ENCODE measurements around the gene PLAC8.
A peak's percentile ranks its signal among the peaks of the same experiment; 100 is the strongest.
"Not testable (repeated sequence)": the region's sequence is repeated elsewhere in the genome, so short reads cannot be mapped to it uniquely, and the experiment has no call there.

The PLAC8 gene

DNA sequence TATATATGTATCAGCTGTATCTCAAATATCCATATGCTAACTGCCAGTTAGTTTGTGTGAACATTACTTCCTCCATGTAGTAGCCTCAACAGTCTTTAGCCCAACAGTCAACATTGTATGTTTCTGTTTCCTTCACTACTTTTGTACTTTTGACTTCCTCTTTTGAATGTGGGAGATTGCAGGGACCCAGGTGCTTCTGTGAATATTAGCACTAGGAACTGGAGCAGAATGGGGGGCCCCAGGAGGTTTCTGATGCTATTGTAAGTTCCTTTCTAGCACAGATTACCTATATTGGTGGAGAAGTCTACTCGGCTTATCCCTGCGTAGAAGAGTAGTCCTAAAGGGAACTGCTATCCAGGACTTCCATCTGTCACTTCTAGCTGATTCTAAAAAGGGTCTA lies 2.3 kb downstream of the PLAC8 start:
- DNase-seq (ENCODE audit: low read depth) = no peak

DNA sequence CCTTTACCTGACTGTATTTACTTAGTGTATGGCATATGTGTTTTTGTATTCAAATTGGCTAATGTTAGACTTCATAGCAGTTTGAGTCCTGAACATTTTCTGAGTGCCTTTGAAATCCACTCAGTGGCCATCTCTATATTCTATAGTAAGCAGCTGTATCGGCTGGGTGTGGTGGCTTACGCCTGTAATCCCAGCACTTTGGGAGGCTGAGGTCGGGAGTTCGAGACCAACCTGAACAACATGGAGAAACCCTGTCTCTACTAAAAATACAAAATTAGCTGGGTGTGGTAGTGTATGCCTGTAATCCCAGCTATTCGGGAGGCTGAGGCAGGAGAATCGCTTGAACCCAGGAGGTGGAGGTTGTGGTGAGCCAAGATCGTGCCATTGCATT lies 2.8 kb downstream of the PLAC8 start:
- not testable (repeated sequence) for DNase-seq (ENCODE audit: low read depth)

DNA sequence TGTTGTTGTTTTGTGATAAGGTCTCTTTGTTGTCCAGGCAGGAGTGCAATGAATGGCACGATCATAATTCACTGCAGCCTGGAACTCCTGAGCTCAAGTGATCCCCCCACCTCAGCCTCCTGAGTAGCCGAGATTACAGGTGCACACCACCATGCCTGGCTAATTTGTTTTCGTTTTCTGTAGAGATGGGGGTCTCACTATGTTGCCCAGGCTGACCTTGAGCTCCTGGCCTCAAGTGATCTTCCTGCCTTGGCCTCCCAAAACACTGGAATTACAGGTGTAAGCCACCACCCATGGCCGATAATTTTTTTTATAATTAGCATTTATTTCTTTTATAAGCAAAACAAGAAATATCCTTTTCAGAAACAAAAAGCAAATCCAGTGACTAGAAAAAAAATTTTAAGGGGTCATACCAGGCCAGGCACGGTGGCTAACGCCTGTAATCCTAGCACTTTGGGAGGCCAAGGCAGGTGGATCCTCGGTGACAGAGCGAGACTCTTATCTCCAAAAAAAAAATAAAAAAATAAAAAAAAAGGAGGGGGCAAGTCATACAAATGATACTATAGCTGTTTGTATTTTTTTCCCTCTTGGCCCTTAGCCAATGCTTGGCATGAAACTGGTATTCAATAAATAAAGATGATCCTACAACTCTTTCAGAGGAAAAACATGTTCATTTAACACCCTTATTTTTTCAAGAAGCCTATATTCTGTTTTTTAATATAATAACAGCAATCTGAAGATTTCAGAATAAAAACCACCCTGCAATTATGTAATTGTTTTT lies 3.4 kb downstream of the PLAC8 start:
- no peak for DNase-seq (ENCODE audit: low read depth)

DNA sequence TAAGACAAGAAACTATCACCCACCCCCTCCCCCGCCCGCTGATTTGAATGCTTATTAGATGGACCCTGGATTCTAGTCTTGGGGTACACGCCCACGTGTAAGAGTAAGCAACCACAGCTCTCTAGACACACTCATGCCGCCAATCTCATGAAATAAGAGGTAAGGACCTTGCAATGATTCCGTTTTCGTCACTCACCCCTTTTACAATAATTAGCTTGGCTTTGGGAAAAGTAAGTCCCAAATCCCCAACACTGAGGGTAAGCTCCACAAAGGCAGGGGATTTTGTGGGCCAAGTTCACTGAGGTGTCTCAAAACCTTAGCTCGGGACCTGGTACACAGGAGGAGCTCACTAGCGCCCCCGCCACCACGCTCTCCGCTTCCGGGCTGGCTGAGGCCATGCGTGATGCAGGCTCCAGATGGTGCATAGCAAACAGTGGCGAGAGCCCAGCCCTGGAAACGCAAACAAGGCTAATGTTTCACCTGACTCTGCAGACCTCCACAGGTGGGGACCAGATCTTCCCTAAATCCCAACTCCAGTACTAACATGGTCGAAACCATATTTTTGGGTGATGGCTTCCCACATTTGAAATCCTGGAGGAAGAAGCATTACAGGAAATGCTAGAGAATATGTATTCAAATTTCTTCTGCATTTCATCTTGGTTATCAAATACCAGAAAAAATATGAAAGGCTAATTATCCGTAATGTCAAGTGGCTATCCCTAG lies 4.1 kb downstream of the PLAC8 start:
- DNase-seq (ENCODE audit: low read depth) = peak; percentile 80

DNA sequence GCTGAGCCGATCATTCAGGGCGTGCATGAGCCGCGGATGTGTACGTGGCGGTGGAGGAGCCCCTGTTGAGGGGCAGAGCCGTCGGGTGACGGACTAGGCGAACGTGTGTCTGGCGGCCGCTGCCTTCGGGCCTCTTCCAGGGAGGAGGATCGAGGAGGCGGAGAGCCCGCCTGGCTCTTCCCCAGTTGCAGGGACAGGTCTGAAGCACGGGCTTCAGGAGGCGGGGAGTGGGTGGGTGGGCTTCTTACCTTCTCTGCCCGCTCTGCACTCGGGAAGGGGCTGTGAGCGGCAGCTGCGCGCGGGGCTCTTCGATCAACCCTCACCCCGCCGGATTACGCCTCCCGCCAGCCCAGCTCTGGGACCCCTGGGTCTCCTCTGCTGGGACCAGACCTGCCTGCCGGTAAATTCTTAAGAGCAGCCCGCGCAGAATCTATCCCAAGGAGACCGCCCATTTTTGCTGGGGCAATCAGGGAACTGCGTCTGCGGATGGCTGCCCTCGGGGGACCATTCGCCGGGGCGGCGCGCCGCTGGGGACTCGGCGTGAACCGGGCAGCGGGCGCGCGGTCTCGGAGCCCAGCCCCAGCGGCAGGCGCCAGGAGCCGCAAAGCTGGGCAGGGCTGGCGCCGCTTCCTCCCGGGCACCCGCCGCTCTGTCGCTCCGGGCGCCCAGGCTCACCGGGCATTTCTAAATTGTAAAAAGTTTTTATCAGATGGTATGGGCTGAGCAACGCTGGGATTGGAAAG lies 4.9 kb downstream of the PLAC8 start:
- peak; percentile 30 for DNase-seq (ENCODE audit: low read depth)

DNA sequence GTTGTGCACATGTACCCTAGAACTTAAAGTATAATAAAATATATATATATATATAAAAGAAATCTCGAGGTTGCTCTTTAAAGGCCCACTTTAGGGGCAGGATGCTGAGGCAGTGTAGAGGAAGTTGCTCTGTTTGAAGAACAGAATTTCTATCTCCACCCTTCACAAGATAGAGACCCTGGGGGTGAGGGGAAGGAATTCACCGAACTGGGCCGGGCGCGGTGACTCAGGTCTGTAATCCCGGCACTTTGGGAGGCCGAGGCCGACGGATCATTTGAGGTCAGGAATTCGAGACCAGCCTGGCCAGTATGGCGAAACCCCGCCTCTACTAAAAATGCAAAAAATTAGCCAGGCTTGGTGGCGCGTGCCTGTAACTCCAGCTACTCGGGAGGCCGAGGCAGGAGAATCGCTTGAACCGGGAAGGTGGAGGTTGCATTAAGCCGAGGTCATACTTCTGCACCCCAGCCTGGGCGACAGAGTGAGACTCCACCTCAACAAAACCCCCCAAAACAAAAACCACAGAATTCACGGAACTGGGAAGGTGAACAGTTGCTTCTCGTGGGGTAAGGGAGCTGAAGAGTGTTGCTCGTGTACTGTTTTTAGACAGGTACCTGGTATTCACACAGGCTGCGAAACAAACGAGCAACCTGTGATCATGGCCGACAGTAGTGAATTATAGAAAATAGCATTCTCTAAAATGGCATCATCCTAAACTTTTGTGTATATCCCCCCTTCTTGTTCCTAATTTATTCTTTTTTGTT lies 6.2 kb downstream of the PLAC8 start:
- DNase-seq (ENCODE audit: low read depth) = no peak

DNA sequence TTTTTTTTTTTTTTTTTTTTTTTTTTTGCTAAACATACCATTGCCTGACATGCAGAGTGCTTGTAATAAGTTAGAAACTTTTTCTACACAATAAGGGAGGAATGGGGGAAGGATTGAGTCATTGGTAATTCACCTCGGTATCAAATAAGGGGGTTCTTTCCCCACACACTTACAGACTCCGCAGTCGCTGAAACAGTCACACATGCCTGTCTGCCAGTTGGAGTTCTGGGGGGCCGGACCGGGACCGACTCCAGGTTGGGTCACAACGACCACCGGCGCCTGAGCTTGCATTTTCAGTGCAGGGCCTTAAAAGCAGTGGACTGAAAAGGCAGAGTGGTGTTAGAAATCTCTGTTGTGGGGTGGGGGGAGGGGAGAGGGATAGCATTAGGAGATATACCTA lies 6.9 kb downstream of the PLAC8 start:
- DNase-seq (ENCODE audit: low read depth) = no peak

DNA sequence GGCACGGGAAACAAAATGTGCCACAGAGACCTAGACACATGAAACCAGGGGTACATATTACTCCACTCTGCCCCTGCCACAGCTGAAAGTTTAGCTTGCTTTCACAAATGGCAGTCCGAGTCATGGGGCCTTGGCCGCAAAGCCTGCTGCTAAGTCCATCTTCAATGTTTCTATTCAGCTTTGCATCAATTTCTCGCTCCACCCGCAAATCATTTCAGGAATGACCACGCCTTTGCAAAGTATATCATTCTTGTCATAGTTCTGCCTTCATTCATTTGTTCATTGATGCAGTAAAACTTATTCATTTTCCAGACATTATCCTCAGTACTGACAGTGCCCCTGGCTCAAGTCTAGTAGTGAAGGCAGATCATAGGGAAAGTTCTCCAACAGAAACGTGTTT lies 9.5 kb downstream of the PLAC8 start:
- DNase-seq (ENCODE audit: low read depth) = no peak

DNA sequence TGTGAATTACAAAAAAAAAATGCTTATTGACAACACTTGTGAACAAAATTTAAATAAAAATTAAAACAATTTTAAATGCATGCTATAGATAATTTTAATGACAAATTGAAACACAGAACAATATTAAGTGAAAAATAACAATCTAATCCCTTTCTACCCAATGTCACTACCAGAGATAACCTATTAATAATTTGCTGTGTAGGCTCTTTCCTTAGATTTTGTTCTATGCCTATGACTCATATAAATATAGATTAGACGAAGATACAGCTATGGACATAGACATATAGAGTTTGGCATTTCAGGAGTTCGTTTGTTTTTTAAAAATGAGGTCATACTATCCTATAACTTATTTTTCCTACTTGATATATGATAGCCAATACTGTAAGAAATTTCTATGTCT lies 18.1 kb downstream of the PLAC8 start:
- DNase-seq (ENCODE audit: low read depth) = no peak

DNA sequence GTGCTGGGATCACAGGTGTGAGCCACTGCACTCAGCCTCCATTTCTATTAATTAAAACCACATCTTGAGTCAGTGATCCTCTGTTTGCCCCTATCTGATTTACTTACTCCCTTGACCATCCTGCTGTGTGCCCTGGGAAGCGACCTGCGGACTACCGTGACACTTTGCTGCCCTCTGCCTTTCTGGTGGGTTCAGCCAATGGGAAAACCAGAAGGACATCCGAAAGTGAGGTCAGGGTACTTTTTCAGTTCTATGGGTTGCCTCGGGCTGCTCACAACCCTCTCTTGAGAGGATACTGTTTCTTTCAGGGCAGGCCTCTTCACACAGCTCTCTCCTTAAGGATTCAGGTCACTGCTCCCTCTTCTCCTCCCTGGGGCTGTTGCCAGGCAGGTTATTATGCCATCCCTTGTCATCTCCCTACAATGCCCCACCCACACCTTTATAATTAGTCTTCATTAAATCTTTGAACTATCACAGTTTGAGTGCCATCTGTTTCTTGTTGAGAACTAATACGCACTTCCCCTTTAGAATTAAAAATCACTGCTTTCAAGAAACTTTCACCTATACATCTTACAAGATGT lies 21.4 kb downstream of the PLAC8 start:
- no peak for DNase-seq (ENCODE audit: low read depth)

DNA sequence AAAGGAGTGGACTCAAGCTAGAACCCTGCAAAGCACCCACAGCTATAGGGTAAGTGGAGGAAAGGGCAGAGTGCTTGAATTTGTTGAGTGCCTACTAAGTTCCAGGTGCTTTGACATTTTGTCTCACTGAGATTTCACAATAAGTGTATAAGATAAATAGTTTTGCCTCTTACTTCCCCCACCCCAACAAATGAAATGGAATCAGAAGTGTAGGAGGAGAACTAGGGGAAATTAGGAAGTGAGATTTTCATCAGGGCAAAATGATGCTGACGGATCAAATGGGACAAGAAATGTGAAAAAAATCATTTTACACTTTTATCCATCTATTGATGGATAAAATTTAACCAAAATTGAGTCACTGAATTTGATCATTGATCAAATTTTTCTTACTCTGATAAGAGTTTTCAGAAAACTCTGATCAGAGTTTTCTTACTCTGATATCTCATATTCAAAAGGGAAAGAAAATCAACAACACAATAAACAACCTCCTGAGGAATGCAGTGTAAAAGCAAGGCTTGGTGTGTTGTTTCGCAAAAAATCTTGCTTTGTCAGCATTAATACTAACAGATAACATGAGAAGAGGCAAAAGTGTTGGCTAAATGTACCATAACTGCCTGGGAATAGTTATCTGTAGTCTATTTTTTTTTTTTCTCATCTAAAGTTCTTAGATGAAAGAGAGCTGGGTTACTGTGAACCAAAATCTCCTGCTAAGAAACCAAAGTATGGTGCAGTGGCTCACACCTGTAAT lies 24.9 kb downstream of the PLAC8 start:
- no peak for DNase-seq (ENCODE audit: low read depth)

DNA sequence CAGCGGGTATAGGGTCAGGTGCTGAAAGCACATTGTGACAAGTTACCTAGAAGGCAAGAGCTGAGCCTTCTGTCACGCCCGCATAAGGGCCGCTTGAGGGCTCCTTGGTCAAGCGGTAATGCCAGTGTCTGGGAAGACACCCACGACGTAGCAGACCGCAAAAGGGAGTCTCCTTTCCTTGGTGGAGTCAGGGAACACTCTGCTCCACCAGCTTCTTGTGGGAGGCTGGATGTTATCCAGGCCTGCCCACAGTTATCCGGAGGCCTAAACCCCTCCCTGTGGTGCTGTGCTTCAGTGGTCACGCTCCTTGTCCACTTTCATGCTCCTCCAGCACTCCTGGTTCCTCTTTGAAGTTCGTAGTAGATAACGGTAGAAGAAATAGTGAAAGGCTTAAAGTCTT lies 29.6 kb downstream of the PLAC8 start:
- DNase-seq (ENCODE audit: low read depth) = not testable (repeated sequence)

DNA sequence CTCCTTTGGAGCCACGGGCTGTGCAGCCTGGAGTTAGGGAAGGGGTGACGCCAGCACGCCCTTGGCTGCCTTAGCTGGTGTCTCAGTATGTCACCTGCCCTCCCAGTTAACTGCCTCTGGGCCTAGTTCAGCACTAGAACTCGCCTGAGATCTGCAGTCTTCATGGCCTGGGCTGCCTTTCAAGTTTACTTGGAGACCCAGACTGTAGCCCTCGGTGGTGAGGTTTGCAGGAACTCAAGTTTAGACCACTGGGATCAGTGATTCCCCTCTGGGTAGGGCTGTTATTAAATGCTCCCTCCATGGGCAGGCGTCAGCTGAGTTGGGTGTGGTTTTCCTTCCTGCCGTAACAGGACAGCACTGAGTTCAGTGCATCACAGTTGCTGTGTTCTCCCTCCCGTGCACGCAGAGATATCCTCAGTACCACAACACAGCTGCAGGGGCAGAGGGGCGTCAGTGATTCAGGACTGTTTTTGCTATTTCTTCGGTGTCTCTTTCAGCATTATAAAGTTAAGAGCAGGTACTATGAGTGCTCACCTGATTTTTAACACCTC lies 30.5 kb downstream of the PLAC8 start:
- DNase-seq (ENCODE audit: low read depth) = no peak

DNA sequence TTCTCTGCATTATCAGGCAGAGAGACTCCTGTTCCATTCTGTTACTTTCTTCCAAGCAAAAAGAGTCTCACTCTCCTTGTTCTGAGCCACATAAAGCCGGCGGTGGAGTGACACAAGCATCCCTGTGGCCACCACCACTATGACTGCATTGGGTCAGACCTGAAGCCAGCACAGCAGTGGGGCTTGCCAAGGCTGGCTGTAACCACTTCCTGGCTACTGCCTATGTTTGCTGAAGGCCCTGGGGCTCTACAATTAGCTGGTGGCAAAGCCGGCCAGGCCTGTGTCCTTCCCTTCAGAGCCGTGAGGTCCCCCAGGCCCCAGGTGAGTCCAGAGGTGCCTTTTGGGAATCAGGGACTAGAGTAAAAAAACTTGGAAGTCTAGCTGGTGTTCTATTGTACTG lies 31.8 kb downstream of the PLAC8 start:
- peak; percentile 11 for DNase-seq (ENCODE audit: low read depth)

DNA sequence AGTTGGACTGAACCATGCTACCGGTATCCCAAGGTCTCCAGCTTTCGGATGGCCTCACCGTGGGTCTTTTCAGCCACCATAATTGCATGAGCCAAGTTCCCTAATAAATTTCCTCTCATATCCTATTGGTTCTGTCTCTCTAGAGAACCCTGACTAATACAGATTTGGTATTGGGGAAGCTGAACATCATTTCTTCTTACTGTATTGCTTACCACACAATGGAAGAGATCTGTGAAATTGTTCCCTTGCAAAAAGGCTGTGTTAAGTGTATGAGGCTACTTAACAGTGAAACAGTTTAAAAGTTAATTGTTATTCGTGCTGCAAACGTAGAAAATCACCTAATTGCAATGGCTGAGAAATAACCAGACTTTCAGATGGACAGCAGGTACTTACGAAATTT lies 34.0 kb downstream of the PLAC8 start:
- no peak for DNase-seq (ENCODE audit: low read depth)

DNA sequence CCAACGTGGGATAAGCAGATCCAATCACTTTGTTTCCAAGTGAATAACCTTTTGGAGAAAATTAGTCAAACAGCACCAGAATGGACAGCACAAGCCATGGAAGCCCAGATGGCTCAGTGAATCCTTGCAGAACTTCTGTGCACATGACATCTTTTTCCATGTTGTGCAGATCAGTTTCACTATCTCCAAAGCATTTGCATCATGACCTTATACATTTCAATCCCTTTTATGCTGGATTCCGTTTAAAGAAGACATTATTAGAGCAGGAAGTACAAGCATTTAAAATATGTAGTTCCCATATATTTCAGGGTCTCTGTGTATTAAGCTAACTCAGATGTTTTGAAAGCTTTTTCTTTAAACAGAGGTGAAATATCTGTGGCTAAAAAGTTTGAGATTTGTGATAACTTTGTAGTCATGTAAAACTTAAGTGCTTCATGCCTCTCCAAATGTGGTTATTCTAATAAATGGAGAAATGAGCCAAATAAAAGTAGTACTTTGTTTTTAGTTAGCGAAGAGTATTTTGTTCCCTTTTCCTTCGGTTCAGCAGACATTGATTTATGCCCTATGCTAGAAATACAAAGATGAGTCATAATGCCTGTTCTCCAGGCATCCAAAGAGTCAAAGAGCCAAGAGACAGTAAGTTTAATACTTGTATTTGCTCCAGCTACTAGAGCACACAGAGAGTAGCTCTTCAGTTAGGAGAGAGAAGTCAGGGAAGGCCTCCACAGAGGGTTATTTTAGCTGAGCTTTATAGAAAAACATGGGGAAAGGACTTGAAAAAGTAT lies 39.0 kb downstream of the PLAC8 start:
- peak; percentile 65 for DNase-seq (ENCODE audit: low read depth)

DNA sequence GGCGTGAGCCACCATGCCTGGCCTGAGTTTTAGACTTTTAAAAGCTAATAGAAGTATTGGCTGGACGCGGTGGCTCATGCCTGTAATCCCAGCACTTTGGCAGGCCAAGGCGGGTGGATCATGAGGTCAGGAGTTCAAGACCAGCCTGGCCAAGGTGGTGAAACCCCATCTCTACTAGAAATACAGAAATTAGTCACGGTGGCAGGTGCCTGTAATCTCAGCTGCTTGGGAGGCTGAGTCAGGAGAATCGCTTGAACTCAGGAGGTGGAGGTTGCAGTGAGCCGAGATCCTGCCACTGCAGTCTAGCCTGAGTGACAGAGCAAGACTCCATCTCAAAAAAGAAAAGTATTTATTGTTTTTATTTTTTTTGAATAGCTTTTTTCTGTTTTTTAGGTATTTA lies 39.7 kb downstream of the PLAC8 start:
- DNase-seq (ENCODE audit: low read depth) = not testable (repeated sequence)

DNA sequence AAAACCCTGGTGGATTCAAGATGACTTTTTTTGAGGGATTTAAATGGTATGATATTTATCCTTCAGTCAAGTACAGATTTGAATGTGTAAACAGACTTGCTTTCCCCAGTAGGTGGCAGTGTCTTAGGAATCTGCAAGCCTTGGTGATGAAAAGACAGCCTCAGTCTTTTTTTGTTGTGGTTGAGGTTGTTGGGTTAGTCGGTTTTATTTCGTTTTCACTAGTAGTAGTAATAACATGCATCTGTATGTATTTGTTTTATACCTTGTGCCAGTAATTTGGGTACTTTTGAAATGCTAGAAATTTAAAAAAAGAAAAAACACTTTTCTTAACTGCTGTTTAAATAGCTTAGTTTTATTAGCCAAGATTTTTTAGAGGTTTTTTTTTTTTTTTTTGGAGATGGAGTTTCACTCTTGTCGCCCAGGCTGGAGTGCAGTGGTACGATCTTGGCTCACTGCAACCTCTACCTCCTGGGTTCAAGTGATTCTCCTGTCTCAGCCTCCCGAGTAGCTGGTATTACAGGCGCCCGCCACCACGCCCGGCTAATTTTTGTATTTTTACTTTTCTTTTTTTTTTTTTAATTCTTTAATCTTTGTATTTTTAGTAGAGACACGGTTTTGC lies 40.3 kb downstream of the PLAC8 start:
- peak; percentile 89 for DNase-seq (ENCODE audit: low read depth)

DNA sequence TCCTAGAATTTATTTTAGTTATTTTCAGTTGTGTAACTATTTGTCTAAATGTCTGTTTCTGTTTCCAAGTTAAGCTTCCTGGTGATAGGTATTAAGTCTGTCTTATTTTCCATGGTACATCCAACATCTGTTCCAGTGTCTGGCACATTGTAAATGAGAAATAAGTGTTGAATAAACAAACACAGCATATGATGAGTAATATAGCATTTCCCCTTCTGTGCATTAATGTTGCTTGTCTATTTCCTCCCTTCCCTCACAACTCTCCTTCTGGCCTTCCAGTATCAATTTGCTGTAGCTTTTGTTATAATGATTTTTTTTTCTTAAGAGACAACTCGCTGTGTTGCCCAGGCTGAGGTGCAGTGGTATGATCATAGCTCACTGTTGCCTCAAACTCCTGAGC lies 43.4 kb downstream of the PLAC8 start:
- DNase-seq (ENCODE audit: low read depth) = peak; percentile 55

Data from iris pigment epithelial cell (primary cell).